Mucosa of rectum (tissue), 2 donors: ENCODE measurements around the gene CXorf65.

Experiments
- H3K27ac ChIP-seq, 2 donors: one replicate each; pipeline ENCODE4 v1.7.0; 2013; ENCODE audit warnings: inconsistent platforms in 2 of 2, low read depth in 2 of 2, low read length in 2 of 2
- H3K27me3 ChIP-seq, 2 donors: one replicate each; pipeline ENCODE4 v1.7.0; 2013; ENCODE audit warnings: low read length in 2 of 2; ENCODE audit not compliant: control insufficient read depth in 2 of 2, insufficient read depth in 2 of 2
- H3K36me3 ChIP-seq, 2 donors: one replicate each; pipeline ENCODE4 v1.7.0; 2013; ENCODE audit warnings: low read length in 2 of 2; ENCODE audit not compliant: control insufficient read depth in 2 of 2, insufficient read depth in 2 of 2
- H3K4me1 ChIP-seq, 2 donors: one replicate each; pipeline ENCODE4 v1.7.0; 2013; ENCODE audit warnings: low read length in 2 of 2, mild to moderate bottlenecking in 1 of 2; ENCODE audit not compliant: control insufficient read depth in 2 of 2, insufficient read depth in 2 of 2
- H3K4me3 ChIP-seq, 2 donors: one replicate each; pipeline ENCODE4 v1.7.0; 2013; ENCODE audit warnings: low read length in 2 of 2
- H3K9ac ChIP-seq, 2 donors: one replicate each; pipeline ENCODE4 v1.7.0; 2013; ENCODE audit warnings: low read length in 2 of 2, low read depth in 1 of 2, mild to moderate bottlenecking in 1 of 2
- H3K9me3 ChIP-seq, 2 donors: one replicate each; pipeline ENCODE4 v1.7.0; 2013; ENCODE audit warnings: low read length in 2 of 2; ENCODE audit not compliant: control insufficient read depth in 2 of 2
- donor health status: healthy.
- donor health status: Normal muscosa, but diverticular disease.

The CXorf65 gene

DNA sequence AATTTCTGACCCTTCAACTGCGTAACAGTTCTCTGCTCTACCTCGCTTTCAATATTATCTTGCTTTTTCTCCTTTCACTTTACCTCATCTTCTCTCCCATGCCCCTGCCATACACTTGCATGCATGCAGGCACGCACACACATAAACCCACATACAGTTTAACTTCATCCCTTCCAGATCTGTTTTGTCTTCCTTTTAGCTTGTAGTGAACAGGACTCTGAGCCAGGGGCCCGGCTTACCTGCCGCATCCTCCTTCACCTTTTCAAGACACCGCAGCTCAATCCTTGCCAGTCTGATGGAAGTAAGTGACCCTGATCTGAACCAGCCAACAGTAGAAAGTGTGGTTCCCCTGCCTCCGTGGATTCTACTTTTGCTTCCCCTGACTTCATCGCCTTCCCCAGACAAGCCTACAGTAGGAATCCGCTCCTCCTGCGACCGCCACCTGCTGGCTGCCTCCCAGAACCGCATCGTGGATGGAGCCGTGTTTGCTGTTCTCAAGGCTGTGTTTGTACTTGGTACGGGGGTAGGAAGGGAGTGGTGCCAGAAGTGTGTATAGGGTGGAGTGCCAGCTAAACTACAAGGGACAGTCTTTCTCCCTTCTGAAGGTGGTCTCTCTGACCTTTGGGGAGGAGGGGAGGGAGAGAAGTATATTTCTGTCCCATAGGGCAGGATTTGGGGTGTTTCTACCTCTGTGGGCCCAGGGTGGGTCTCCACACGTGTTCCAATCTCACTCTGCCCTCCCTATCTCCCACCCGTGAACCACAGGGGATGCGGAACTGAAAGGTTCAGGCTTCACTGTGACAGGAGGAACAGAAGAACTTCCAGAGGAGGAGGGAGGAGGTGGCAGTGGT is 22.6 kb upstream of the CXorf65 start:
- Histone ChIP-seq H3K27ac (no peak overlapping the region), H3K9ac (no peak overlapping the region), H3K4me1 (no peaks in the 10 kb centered on the region), H3K36me3 (peaks cover 43 to 63% of the 10 kb centered on the region in 2 donors), H3K9me3 (no peaks in the 10 kb centered on the region), H3K27me3 (peaks cover 4 to 8% of the 10 kb centered on the region in 2 donors), H3K4me3 (no peak overlapping the region)

DNA sequence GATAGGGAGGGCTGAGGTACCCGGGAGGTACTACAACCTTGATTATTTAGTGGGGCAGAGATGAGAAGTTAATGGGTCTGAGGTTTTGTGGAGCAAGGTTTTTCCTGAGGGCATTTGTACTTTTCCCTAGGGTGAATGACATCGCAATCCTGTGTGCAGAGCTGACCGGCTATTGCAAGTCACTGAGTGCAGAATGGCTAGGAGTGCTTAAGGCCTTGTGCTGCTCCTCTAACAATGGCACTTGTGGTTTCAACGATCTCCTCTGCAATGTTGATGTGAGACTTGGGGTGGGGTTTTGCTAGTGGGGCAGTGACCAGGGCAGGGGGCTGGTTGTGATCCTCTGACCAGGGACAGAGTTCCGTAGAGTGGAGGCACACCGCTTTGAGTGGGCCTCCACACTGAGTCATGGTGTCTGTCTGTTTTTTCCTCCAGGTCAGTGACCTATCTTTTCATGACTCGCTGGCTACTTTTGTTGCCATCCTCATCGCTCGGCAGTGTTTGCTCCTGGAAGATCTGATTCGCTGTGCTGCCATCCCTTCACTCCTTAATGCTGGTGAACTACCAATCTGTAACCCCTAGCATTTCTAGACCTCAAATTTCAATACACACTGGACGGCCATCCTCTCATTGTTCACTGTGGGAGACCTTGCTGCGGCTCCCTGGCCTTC is 21.8 kb upstream of the CXorf65 start:
- no peak overlapping the region for H3K27ac ChIP-seq
- H3K4me1 ChIP-seq: no peaks in the 10 kb centered on the region
- no peak overlapping the region for H3K9ac ChIP-seq
- H3K9me3 ChIP-seq: no peaks in the 10 kb centered on the region
- no peak overlapping the region for H3K4me3 ChIP-seq
- peaks cover 46 to 68% of the 10 kb centered on the region in 2 donors for H3K36me3 ChIP-seq
- peaks cover 4 to 8% of the 10 kb centered on the region in 2 donors for H3K27me3 ChIP-seq

DNA sequence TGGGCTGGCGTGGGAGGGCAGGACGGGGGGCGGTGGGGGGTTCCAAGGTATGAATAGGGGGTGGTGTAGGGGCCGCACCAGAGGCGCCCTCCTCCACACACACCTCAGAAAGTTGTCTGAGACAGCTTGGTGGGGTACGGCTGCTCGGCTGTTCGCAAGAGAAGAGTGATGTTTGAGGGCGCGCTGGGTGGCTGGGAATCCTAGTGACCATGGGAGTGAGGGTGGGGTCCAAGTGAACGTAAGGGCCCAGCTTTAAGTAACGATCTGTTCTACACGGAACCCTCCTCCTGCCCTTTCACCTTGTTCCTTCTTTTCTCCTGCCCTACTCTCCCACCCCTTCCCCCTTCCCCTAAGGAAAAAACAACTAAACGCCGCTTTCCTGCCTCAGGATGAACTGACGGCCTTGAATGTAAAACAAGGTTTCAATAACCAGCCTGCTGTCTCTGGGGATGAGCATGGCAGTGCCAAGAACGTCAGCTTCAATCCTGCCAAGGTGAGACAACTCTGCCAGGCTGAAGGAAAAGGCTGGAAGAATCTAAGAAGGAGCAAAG is 12.5 kb upstream of the CXorf65 start:
- H3K27ac ChIP-seq: peak overlapping the region; percentile 59 to 76
- peaks cover 26 to 32% of the 10 kb centered on the region in 2 donors for H3K36me3 ChIP-seq
- H3K9me3 ChIP-seq: no peaks in the 10 kb centered on the region
- H3K4me3 ChIP-seq: peak overlapping the region; percentile 66 to 82
- H3K9ac ChIP-seq: peak overlapping the region; percentile 27 to 82
- H3K27me3 ChIP-seq: no peaks in the 10 kb centered on the region
- H3K4me1 ChIP-seq: peaks cover 0 to 5% of the 10 kb centered on the region in 2 donors

DNA sequence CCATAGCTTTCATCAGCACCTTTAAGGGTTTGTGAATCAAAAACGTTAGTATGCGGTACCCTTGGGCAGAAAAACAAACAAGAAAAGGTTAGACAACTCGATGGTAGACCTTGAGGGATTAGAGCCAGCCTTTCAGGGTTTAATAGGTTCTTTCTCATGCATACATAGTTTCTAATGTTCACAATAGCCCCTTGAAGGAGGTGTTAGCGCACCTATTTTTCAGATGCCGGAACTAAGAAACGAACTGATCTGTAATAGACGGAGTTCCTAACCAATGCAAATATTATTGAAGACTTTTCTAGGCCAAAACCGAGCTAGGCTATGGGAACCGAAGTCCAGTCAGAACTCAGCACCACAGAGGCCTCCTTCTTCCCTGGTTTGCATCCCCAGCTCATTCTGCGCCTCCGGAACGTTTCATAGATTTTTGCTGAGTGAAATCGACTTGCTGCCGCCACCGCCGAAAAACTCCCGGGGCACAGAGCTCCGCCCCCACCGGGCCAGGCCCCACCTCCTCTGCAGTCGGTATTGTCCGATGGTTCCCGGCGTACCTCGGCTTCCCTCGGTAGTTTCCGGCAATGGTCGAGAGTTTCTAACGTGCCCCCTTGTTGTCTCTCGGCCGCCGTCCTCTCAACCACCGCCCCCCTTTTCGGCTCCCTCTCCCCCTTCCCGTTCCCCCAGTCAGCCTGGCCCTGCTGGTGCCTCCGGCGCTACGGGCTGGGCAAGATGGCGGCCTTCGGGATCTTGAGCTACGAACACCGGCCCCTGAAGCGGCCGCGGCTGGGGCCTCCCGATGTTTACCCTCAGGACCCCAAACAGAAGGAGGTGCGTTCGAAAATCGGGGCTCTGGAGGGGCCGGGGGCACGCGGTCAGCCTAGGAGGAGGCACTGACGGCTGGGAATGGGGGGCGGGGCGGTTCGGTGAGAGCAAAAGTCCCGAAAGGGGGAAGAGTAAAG is 11.8 kb upstream of the CXorf65 start, which contains the start of gene MED12:
TSS of gene MED12 (plus strand) at position 565 of the 953 bp plus-strand sequence. CDS start at position 724, 159 bp downstream.
- H3K4me3 ChIP-seq: peak within 1 kb of the TSS; percentile 66 to 82

DNA sequence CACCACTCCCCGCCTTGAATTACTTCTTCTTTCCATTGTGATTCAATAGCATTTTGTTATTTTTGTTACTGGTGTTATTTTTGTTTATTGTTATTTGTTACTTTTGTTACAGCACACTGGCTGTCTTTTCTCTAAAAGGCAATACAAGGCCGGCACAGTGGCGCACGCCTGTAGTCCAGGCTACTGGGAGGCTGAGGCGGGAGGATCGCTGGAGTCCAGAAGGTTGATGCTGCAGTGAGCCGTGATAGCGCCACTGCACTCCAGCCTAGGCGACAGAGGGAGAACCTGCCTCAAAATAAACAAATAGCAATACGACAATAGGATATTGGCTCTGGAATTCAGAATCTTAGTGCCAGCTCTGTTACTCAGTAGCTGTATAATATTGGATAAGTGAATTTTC is 10.8 kb upstream of the CXorf65 start:
- Histone ChIP-seq H3K27ac (no peak overlapping the region), H3K4me1 (peaks cover 0 to 5% of the 10 kb centered on the region in 2 donors), H3K27me3 (no peaks in the 10 kb centered on the region), H3K4me3 (no peak overlapping the region), H3K9ac (peak overlapping the region in 1 of 2 donors; percentile 10), H3K36me3 (peaks cover 13 to 15% of the 10 kb centered on the region in 2 donors), H3K9me3 (no peaks in the 10 kb centered on the region)

More for the DNA sequence above, 11.8 kb upstream of the CXorf65 start, which contains the start of gene MED12:
- Histone ChIP-seq H3K9ac (peak within 1 kb of the TSS; percentile 27 to 82), H3K27ac (peak within 1 kb of the TSS; percentile 59 to 76), H3K36me3 (peaks cover 22 to 24% of the 10 kb centered on the region in 2 donors), H3K27me3 (no peaks in the 10 kb centered on the region), H3K4me1 (peaks cover 0 to 5% of the 10 kb centered on the region in 2 donors), H3K9me3 (no peaks in the 10 kb centered on the region)

DNA sequence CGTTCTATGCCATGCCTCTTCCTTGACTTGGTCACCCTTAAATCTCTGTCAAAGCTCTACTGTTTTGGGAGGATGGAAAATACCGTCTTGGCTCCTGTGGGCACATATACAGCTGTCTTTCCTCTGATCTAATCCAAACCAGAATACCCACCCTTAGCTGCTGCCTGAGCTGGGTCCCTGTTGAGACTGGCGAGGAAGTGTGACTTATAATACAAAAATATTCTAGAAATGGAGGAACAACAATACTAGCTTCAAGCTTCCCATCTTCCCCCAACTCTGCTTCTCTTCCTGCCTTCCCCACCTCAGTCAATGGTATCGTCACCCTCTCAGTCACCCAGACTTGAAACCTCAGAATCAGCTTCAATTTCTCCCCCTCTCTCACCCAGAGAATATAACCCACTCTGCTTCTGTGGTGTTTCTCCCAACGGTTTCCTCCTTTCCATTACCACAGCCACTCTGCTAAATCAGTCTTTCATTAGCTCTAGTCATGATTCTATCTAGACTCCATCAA is 5.4 kb upstream of the CXorf65 start:
- H3K9ac ChIP-seq: peak overlapping the region; percentile 28 to 52
- H3K27me3 ChIP-seq: no peaks in the 10 kb centered on the region
- H3K4me1 ChIP-seq: peaks cover 0 to 2% of the 10 kb centered on the region in 2 donors
- H3K27ac ChIP-seq: peak overlapping the region; percentile 78 to 79
- H3K36me3 ChIP-seq: no peaks in the 10 kb centered on the region
- H3K9me3 ChIP-seq: no peaks in the 10 kb centered on the region
- peak overlapping the region; percentile 56 to 63 for H3K4me3 ChIP-seq

DNA sequence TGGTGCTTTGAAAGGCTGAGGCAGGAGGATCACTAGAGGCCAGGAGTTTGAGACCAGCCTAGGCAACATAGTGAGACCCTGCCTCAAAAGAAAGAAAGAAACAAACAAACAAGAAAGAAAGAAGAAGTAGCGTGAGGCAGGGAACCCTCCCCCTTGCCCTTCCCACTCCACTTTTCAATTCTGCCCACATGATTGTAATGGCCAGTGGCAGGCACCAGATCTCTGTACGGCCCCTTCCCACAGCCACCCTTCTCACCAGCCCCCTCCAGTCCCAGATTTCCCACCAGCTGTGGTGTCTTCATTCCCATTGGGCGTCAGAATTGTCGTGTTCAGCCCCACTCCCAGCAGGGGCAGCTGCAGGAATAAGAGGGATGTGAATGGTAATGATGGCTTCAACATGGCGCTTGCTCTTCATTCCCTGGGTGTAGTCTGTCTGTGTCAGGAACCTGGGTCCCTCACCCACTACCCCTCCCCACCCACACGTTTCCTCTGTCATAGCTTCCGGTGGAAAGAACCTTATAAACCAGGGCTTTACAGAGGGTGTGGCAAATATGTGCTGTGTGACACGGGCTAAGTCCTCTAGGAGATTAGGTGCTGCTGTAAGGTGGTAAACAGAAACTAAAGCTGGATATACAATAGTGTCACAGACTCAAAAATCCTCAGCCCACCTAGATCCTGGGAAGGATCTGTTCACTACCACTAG is 4.8 kb upstream of the CXorf65 start, which contains the start of gene IL2RG:
TSS of gene IL2RG (minus strand) at position 437 of the 703 bp plus-strand sequence. CDS start at position 399, 38 bp downstream.
- H3K4me1 ChIP-seq: peaks cover 0 to 2% of the 10 kb centered on the region in 2 donors
- peak within 1 kb of the TSS; percentile 52 to 56 for H3K9ac ChIP-seq
- H3K4me3 ChIP-seq: peak within 1 kb of the TSS; percentile 56 to 63
- H3K36me3 ChIP-seq: no peaks in the 10 kb centered on the region
- peak within 1 kb of the TSS; percentile 78 to 79 for H3K27ac ChIP-seq
- H3K27me3 ChIP-seq: no peaks in the 10 kb centered on the region
- H3K9me3 ChIP-seq: no peaks in the 10 kb centered on the region

DNA sequence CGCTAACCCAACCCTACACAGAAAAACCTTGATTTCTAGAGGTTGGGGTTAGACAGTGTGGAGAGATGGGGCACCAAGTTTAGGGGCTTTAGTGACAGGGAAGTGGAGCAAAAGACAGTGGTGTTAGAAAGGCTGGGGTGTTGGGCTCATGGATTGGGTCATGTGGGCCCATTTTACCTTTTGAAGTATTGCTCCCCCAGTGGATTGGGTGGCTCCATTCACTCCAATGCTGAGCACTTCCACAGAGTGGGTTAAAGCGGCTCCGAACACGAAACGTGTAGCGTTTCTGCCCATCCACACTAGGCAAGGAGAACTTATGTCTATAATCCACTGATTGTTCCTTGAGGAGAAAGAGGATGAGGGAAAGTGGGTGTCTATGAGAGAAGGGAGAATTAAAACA is 2.5 kb upstream of the CXorf65 start:
- Histone ChIP-seq H3K9me3 (no peaks in the 10 kb centered on the region), H3K27ac (no peak overlapping the region), H3K27me3 (no peaks in the 10 kb centered on the region), H3K36me3 (no peaks in the 10 kb centered on the region), H3K4me1 (peaks cover 3 to 4% of the 10 kb centered on the region in 2 donors), H3K9ac (no peak overlapping the region), H3K4me3 (no peak overlapping the region)
